GM12878 (cell line): Measurements from ENCODE around the gene LRSAM1. TPM values are rescaled to one million over a fixed set of nuclear protein-coding genes. Genes with fewer than 3 reads are reported as not detected.

Experiments used
- ASH2L ChIP-seq: fragments of 300-600, 200-600 bp; sonication (generic); IDR thresholded peaks from 2 replicates; pipeline ENCODE4 v1.6.1; 2017; ENCODE audit warnings: low read depth, mild to moderate bottlenecking, borderline replicate concordance
- ATF2 ChIP-seq: IDR thresholded peaks from 2 replicates; pipeline ENCODE4 v1.6.1; 2012; ENCODE audit warnings: low read length, inconsistent platforms
- BHLHE40 ChIP-seq, 2 experiments: fragments of 450-650 bp in 1 of 2; IDR thresholded peaks; 2 replicates each; pipeline ENCODE4 v1.6.1; 2011 to 2017; ENCODE audit warnings: low read depth in 2 of 2, borderline replicate concordance in 1 of 2, improper control_type of control experiment in 1 of 2, low read length in 1 of 2, mild to moderate bottlenecking in 1 of 2
- CBX3 ChIP-seq: fragments of 200-600 bp; sonication (generic); IDR thresholded peaks from 2 replicates; pipeline ENCODE4 v1.6.1; 2016; ENCODE audit warnings: low read depth, borderline replicate concordance
- NFXL1 ChIP-seq: fragments of 450-650 bp; IDR thresholded peaks from 2 replicates; pipeline ENCODE4 v1.6.1; 2017; ENCODE audit warnings: antibody characterized with exemption, mild to moderate bottlenecking, borderline replicate concordance
- PML ChIP-seq: IDR thresholded peaks from 2 replicates; pipeline ENCODE4 v1.6.1; 2012; ENCODE audit warnings: low read length, inconsistent platforms
- RAD21 ChIP-seq: IDR thresholded peaks from 2 replicates; pipeline ENCODE4 v1.6.1; 2011; ENCODE audit warnings: mild to moderate bottlenecking, low read depth, low read length, moderate library complexity; ENCODE audit not compliant: insufficient read depth
- RFX5 ChIP-seq: IDR thresholded peaks from 2 replicates; pipeline ENCODE4 v1.6.1; 2011; ENCODE audit warnings: low read depth, low read length, improper control_type of control experiment
- polyA plus RNA-seq, 11 experiments: library from polyadenylated mRNA; depleted of rRNA in 4 of 11; unstranded in 6 of 11; stranded (reverse) in 5 of 11; fragments of >200 nt; fragmentation: Nextera tagmentation in 4 of 11; fragmentation: Illumina TruSeq in 1 of 11; extraction: Ambion mirVana in 4 of 11; extraction: Trizol in 1 of 11; gene quantifications; 1 replicate in 1 of 11; 2 replicates in 10 of 11; pipeline versions ENCODE4 v1.2.1 to v1.2.3, GENCODE V29; 2011 to 2016; ENCODE audit warnings: inconsistent platforms in 2 of 11, missing spikeins in 2 of 11, low read depth in 1 of 11
- total RNA-seq, 4 experiments: library from RNA; depleted of rRNA in 3 of 4; stranded (reverse); fragments of >200 nt in 3 of 4; fragmentation: Illumina TruSeq in 1 of 4; extraction: Trizol in 1 of 4; gene quantifications; 2 replicates each; pipeline versions ENCODE4 v1.2.1 to v1.2.3, GENCODE V29; 2013 to 2021
- TF ChIP-seq, protein P1 (sequence below): fragments of 450-650 bp; IDR thresholded peaks from 2 replicates; pipeline ENCODE4 v1.6.1; 2018; ENCODE audit warnings: borderline replicate concordance, mild to moderate bottlenecking; ENCODE audit not compliant: partially characterized antibody
- TF ChIP-seq, protein P2 (sequence below): fragments of 450-650 bp; IDR thresholded peaks from 2 replicates; pipeline ENCODE4 v1.6.1; 2017; ENCODE audit warnings: mild to moderate bottlenecking, moderate library complexity
- TF ChIP-seq, protein P3 (sequence below): fragments of 450-650 bp; IDR thresholded peaks from 2 replicates; pipeline ENCODE4 v1.6.1; 2016; ENCODE audit warnings: mild to moderate bottlenecking
- TF ChIP-seq, protein P4 (sequence below): IDR thresholded peaks from 2 replicates; pipeline ENCODE4 v1.6.1; 2011; ENCODE audit warnings: low read depth, mild to moderate bottlenecking, low read length, moderate library complexity, borderline replicate concordance; ENCODE audit errors: extremely low read depth

Gene LRSAM1
- total and polyA plus RNA-seq, 10 of the 15 experiments (the other 5 are each of a cell fraction or from before 2014, with no cell fraction given), result 0.14 to 23.4 (median 11.7) TPM

GRCh38 chr9:127518091-127518856, 67.0 kb downstream of the LRSAM1 start (continued):
- no peak for TF ChIP-seq ATF2
- TF ChIP-seq, protein P1, sequence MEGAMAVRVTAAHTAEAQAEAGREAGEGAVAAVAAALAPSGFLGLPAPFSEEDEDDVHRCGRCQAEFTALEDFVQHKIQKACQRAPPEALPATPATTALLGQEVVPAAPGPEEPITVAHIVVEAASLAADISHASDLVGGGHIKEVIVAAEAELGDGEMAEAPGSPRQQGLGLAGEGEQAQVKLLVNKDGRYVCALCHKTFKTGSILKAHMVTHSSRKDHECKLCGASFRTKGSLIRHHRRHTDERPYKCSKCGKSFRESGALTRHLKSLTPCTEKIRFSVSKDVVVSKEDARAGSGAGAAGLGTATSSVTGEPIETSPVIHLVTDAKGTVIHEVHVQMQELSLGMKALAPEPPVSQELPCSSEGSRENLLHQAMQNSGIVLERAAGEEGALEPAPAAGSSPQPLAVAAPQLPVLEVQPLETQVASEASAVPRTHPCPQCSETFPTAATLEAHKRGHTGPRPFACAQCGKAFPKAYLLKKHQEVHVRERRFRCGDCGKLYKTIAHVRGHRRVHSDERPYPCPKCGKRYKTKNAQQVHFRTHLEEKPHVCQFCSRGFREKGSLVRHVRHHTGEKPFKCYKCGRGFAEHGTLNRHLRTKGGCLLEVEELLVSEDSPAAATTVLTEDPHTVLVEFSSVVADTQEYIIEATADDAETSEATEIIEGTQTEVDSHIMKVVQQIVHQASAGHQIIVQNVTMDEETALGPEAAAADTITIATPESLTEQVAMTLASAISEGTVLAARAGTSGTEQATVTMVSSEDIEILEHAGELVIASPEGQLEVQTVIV, result no peak
- TF ChIP-seq RFX5, result 0 out of 2 replicates have a peak, but pooled peaks have one; percentile 52
- TF ChIP-seq RAD21, result no peak
- TF ChIP-seq ASH2L, result no peak
- no peak for TF ChIP-seq PML
- TF ChIP-seq NFXL1, result no peak
- no peak for TF ChIP-seq BHLHE40 (IDR thresholded peaks at IDR 0.05; ENCODE audit: borderline replicate concordance in 1 of 2, low read depth in 2 of 2, low read length in 1 of 2)
- TF ChIP-seq, protein P2, sequence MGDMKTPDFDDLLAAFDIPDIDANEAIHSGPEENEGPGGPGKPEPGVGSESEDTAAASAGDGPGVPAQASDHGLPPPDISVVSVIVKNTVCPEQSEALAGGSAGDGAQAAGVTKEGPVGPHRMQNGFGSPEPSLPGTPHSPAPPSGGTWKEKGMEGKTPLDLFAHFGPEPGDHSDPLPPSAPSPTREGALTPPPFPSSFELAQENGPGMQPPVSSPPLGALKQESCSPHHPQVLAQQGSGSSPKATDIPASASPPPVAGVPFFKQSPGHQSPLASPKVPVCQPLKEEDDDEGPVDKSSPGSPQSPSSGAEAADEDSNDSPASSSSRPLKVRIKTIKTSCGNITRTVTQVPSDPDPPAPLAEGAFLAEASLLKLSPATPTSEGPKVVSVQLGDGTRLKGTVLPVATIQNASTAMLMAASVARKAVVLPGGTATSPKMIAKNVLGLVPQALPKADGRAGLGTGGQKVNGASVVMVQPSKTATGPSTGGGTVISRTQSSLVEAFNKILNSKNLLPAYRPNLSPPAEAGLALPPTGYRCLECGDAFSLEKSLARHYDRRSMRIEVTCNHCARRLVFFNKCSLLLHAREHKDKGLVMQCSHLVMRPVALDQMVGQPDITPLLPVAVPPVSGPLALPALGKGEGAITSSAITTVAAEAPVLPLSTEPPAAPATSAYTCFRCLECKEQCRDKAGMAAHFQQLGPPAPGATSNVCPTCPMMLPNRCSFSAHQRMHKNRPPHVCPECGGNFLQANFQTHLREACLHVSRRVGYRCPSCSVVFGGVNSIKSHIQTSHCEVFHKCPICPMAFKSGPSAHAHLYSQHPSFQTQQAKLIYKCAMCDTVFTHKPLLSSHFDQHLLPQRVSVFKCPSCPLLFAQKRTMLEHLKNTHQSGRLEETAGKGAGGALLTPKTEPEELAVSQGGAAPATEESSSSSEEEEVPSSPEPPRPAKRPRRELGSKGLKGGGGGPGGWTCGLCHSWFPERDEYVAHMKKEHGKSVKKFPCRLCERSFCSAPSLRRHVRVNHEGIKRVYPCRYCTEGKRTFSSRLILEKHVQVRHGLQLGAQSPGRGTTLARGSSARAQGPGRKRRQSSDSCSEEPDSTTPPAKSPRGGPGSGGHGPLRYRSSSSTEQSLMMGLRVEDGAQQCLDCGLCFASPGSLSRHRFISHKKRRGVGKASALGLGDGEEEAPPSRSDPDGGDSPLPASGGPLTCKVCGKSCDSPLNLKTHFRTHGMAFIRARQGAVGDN, result peak; percentile 57
- TF ChIP-seq, protein P3, sequence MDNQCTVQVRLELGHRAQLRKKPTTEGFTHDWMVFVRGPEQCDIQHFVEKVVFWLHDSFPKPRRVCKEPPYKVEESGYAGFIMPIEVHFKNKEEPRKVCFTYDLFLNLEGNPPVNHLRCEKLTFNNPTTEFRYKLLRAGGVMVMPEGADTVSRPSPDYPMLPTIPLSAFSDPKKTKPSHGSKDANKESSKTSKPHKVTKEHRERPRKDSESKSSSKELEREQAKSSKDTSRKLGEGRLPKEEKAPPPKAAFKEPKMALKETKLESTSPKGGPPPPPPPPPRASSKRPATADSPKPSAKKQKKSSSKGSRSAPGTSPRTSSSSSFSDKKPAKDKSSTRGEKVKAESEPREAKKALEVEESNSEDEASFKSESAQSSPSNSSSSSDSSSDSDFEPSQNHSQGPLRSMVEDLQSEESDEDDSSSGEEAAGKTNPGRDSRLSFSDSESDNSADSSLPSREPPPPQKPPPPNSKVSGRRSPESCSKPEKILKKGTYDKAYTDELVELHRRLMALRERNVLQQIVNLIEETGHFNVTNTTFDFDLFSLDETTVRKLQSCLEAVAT, result no peak
- TF ChIP-seq CBX3, result no peak
- TF ChIP-seq, protein P4, sequence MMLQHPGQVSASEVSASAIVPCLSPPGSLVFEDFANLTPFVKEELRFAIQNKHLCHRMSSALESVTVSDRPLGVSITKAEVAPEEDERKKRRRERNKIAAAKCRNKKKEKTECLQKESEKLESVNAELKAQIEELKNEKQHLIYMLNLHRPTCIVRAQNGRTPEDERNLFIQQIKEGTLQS, result no peak
